Naive B cell (primary cell): ENCODE results near the gene TRIM6. TPM values are rescaled to one million over a fixed set of nuclear protein-coding genes. Genes with fewer than 3 reads are reported as not detected.

Experiments used
- ATAC-seq, 2 donors: fragments of 150-1000 bp; cut with Tn5 transposase; 2 replicates each; pipeline ENCODE4 v1.10.0; 2021; ENCODE audit warnings: low read depth in 2 of 2, mild to moderate bottlenecking in 2 of 2, moderate library complexity in 2 of 2
- DNase-seq: peaks from one replicate; pipeline ENCODE4 v3.0.0; 2022
- H3K27ac Mint-ChIP-seq, 6 donors: one replicate each; pipeline ENCODE4 v1.8.0; 2020 to 2022; ENCODE audit warnings: mild to moderate bottlenecking in 6 of 6, mixed read lengths in 6 of 6, moderate library complexity in 5 of 6, inconsistent platforms in 2 of 6
- H3K27me3 Mint-ChIP-seq, 3 donors: one replicate each; pipeline ENCODE4 v1.8.0; 2021 to 2022; ENCODE audit warnings: mixed read lengths in 3 of 3, mild to moderate bottlenecking in 1 of 3
- H3K36me3 Mint-ChIP-seq, 2 donors: one replicate each; pipeline ENCODE4 v1.8.0; 2020 to 2022; ENCODE audit warnings: mixed read lengths in 2 of 2, inconsistent platforms in 1 of 2, mild to moderate bottlenecking in 1 of 2
- H3K4me1 Mint-ChIP-seq, 3 donors: one replicate each; pipeline ENCODE4 v1.8.0; 2020 to 2022; ENCODE audit warnings: mixed read lengths in 3 of 3, inconsistent platforms in 1 of 3, mild to moderate bottlenecking in 1 of 3, moderate library complexity in 1 of 3
- H3K4me3 Mint-ChIP-seq, 8 donors: one replicate each; pipeline ENCODE4 v1.8.0; 2020 to 2022; ENCODE audit warnings: mild to moderate bottlenecking in 8 of 8, mixed read lengths in 8 of 8, moderate library complexity in 8 of 8, inconsistent platforms in 2 of 8
- H3K9me3 Mint-ChIP-seq, 7 donors: one replicate each; pipeline ENCODE4 v1.8.0; 2020 to 2022; ENCODE audit warnings: mixed read lengths in 7 of 7, mild to moderate bottlenecking in 5 of 7, inconsistent platforms in 2 of 7, moderate library complexity in 1 of 7
- polyA plus RNA-seq, 6 donors: library from polyadenylated mRNA; unstranded; fragments of 300-500 nt; fragmentation: Illumina TruSeq; gene quantifications; one replicate each; pipeline ENCODE4 v1.2.3, GENCODE V29; 2021; ENCODE audit warnings: low read depth in 6 of 6

TRIM6 gene, protein sequence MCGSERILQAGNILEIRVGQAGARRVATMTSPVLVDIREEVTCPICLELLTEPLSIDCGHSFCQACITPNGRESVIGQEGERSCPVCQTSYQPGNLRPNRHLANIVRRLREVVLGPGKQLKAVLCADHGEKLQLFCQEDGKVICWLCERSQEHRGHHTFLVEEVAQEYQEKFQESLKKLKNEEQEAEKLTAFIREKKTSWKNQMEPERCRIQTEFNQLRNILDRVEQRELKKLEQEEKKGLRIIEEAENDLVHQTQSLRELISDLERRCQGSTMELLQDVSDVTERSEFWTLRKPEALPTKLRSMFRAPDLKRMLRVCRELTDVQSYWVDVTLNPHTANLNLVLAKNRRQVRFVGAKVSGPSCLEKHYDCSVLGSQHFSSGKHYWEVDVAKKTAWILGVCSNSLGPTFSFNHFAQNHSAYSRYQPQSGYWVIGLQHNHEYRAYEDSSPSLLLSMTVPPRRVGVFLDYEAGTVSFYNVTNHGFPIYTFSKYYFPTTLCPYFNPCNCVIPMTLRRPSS
- polyA plus RNA-seq = under 1 TPM in 1 of 6 donors, not detected in 5; 0.22 TPM

DNA sequence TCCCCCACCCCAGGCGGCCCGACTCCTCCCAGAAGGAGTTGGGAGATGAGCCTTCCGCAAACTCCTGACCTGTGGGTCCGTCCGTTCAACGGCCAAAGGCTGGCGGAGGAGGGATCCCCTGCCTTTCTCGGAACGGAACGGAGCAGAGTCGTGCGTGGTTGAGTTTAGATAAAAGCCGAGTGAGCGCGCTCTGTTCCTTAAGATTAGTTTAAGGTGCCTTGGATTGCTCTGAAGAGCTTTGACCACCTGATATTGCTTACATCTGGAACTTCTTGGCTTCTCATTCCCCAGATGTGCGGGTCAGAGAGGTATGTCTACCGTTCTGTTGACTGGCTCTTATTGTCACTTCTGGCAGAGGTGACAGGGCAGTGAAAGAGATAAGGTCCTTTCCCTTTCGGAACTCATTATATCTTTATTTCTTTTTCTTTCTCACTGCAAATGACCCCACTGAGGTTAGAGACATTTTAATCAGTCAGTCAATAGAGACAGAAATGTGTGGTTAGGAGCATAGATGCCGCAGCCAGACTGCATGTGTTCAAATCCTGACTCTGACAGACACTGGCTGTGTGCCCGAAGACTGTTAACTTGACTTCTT, at the start of gene TRIM6:
Gene TRIM6, plus strand, starts transcription at position 31 of the 595 bp plus-strand sequence. Its CDS starts 261 bp downstream, at position 292.
- no peaks in the 10 kb centered on the region for H3K9me3 Mint-ChIP-seq
- peak within 1 kb of the TSS; percentile 80 to 95 (median 89) for H3K4me3 Mint-ChIP-seq
- H3K27ac Mint-ChIP-seq = peak within 1 kb of the TSS in 4 of 6 donors; percentile 36 to 76 (median 60)
- DNase-seq = no peak
- no peaks in the 10 kb centered on the region for H3K36me3 Mint-ChIP-seq
- peaks cover 12 to 18% (median 13%) of the 10 kb centered on the region in 3 donors for H3K4me1 Mint-ChIP-seq
- no peaks in the 10 kb centered on the region for H3K27me3 Mint-ChIP-seq
- ATAC-seq = peak in 1 of 2 donors; percentile 29

DNA sequence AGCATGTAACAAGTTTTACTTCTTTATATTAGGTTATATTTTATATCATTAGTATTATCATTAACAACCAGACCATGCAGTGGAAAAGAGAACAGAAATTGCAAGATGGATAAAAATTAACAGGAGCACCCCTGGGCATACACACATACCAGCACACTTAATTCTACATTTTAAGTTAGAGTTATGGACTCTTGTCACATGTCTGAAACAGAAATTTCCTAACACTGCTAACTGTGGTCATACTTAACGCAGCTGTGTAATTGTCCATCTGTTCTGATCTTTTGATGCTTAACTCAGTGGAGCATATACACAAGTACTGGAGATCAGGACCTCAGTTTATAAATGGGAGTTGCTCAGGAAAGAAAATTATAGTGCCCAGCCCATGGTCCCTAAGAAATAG, 48.5 kb upstream of the TRIM6 start:
- Mint-ChIP-seq H3K27me3 (peaks cover 0 to 10% (median 5%) of the 10 kb centered on the region in 3 donors), H3K9me3 (peaks cover 0 to 11% (median 0%) of the 10 kb centered on the region in 7 donors), H3K4me3 (no peak overlapping the region), H3K27ac (no peak overlapping the region), H3K36me3 (peaks cover 0 to 7% of the 10 kb centered on the region in 2 donors), H3K4me1 (no peaks in the 10 kb centered on the region)
- DNase-seq (no peak), ATAC-seq (no peak)

- no peak for ATAC-seq
- no peak for DNase-seq
- peaks cover 0 to 11% (median 0%) of the 10 kb centered on the region in 7 donors for H3K9me3 Mint-ChIP-seq
- H3K36me3 Mint-ChIP-seq = peaks cover 0 to 7% of the 10 kb centered on the region in 2 donors
- peaks cover 0 to 10% (median 5%) of the 10 kb centered on the region in 3 donors for H3K27me3 Mint-ChIP-seq
- H3K27ac Mint-ChIP-seq = no peak within 1 kb of the TSS
- no peak within 1 kb of the TSS for H3K4me3 Mint-ChIP-seq
- H3K4me1 Mint-ChIP-seq = no peaks in the 10 kb centered on the region
Measured at GRCh38 chr11:5548440-5548839, 48.0 kb upstream of the TRIM6 start, which contains the start of gene OR52H1. Gene OR52H1, minus strand, starts transcription at chr11:5548540. Its CDS starts 3,035 bp downstream, at chr11:5545505.

DNA sequence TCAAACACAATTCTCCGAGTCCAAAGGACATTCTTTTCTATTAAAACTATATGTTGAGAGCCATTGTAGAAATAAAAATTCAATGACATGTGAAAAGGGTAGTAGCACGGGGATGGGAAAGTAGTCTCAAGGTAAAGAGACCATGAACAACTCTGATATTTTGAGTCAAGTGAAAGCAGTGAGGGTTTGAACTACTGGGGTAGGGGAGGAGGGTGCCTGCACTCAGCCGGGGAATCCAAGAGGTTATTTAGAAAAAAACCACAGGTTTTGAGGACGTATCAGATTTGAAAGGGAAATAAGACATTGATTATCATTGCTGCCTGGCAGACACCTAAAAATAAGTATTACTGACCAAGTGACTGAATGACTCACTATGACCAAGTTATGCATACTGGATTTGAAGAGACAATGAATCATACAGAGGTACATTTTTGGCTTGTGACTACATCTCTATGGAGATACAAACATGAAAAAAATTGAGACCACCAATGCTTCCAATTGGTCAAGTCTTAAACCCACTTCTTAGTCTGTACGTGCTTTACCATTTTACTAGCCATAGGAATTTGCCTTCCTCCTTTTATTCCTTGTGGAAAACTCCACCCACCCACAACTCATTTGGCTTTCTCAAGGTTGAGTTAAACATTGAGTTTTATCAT, 45.9 kb upstream of the TRIM6 start:
- Mint-ChIP-seq H3K4me3 (no peak overlapping the region), H3K4me1 (peaks cover 0 to 4% (median 2%) of the 10 kb centered on the region in 3 donors), H3K9me3 (peaks cover 0 to 11% (median 0%) of the 10 kb centered on the region in 7 donors), H3K27me3 (peaks cover 4 to 18% (median 11%) of the 10 kb centered on the region in 3 donors), H3K36me3 (peaks cover 0 to 7% of the 10 kb centered on the region in 2 donors), H3K27ac (no peak overlapping the region)
- no peak for DNase-seq
- ATAC-seq = no peak

GRCh38 chr11:5553343-5553742, 43.1 kb upstream of the TRIM6 start:
- peaks cover 0 to 4% (median 2%) of the 10 kb centered on the region in 3 donors for H3K4me1 Mint-ChIP-seq
- H3K9me3 Mint-ChIP-seq = peaks cover 0 to 11% (median 0%) of the 10 kb centered on the region in 7 donors
- peaks cover 0 to 7% of the 10 kb centered on the region in 2 donors for H3K36me3 Mint-ChIP-seq
- DNase-seq (no peak), ATAC-seq (no peak)
- H3K27me3 Mint-ChIP-seq = peaks cover 4 to 26% (median 11%) of the 10 kb centered on the region in 3 donors
- no peak overlapping the region for H3K27ac Mint-ChIP-seq
- H3K4me3 Mint-ChIP-seq = no peak overlapping the region

- H3K27ac Mint-ChIP-seq = no peak overlapping the region
- DNase-seq (no peak), ATAC-seq (no peak)
- H3K27me3 Mint-ChIP-seq = peaks cover 4 to 21% (median 8%) of the 10 kb centered on the region in 3 donors
- H3K4me1 Mint-ChIP-seq = peaks cover 0 to 4% (median 2%) of the 10 kb centered on the region in 3 donors
- peaks cover 0 to 4% of the 10 kb centered on the region in 2 donors for H3K36me3 Mint-ChIP-seq
- no peak overlapping the region for H3K4me3 Mint-ChIP-seq
- H3K9me3 Mint-ChIP-seq = no peaks in the 10 kb centered on the region
Measured at GRCh38 chr11:5556596-5557188, 39.7 kb upstream of the TRIM6 start.

GRCh38 chr11:5557751-5558150, 38.7 kb upstream of the TRIM6 start:
- Mint-ChIP-seq H3K4me3 (no peak overlapping the region), H3K27ac (no peak overlapping the region), H3K27me3 (peaks cover 4 to 17% (median 6%) of the 10 kb centered on the region in 3 donors), H3K4me1 (peaks cover 0 to 4% (median 2%) of the 10 kb centered on the region in 3 donors), H3K9me3 (no peaks in the 10 kb centered on the region), H3K36me3 (no peaks in the 10 kb centered on the region)
- DNase-seq (no peak), ATAC-seq (no peak)

- no peaks in the 10 kb centered on the region for H3K4me1 Mint-ChIP-seq
- peaks cover 0 to 5% of the 10 kb centered on the region in 2 donors for H3K36me3 Mint-ChIP-seq
- H3K27me3 Mint-ChIP-seq = no peaks in the 10 kb centered on the region
- peaks cover 0 to 5% (median 0%) of the 10 kb centered on the region in 7 donors for H3K9me3 Mint-ChIP-seq
- peak overlapping the region in 1 of 6 donors; percentile 5 for H3K27ac Mint-ChIP-seq
- no peak for ATAC-seq
- H3K4me3 Mint-ChIP-seq = no peak overlapping the region
- DNase-seq = no peak
Measured at GRCh38 chr11:5564259-5565019, 32.0 kb upstream of the TRIM6 start.

DNA sequence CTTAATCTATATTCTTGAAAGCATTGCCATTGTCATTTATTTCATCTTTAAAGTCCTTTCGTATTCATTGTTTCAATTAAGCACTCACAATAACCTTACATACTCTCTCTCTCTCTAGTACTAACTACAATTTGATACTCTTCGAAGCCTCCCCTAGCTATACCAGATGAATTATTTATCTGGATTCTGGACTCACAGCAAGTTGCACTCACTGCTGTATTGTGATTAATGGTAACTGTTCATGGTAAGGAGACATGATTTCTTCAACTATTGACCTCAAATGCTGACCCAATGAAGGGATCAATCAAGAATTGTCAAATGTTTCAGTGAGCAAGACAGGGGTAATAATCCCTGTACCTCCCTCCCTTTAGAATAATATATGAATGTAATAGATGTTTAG, 21.8 kb upstream of the TRIM6 start:
- Mint-ChIP-seq H3K27ac (no peak overlapping the region), H3K4me3 (no peak overlapping the region), H3K9me3 (no peaks in the 10 kb centered on the region), H3K27me3 (peaks cover 0 to 9% (median 0%) of the 10 kb centered on the region in 3 donors), H3K36me3 (no peaks in the 10 kb centered on the region), H3K4me1 (no peaks in the 10 kb centered on the region)
- ATAC-seq (no peak), DNase-seq (no peak)

- Mint-ChIP-seq H3K27me3 (peaks cover 0 to 9% (median 0%) of the 10 kb centered on the region in 3 donors), H3K9me3 (no peaks in the 10 kb centered on the region), H3K4me3 (no peak overlapping the region), H3K4me1 (no peaks in the 10 kb centered on the region), H3K36me3 (no peaks in the 10 kb centered on the region), H3K27ac (no peak overlapping the region)
- ATAC-seq (no peak), DNase-seq (no peak)
Measured at GRCh38 chr11:5575152-5575551, 21.3 kb upstream of the TRIM6 start.

DNA sequence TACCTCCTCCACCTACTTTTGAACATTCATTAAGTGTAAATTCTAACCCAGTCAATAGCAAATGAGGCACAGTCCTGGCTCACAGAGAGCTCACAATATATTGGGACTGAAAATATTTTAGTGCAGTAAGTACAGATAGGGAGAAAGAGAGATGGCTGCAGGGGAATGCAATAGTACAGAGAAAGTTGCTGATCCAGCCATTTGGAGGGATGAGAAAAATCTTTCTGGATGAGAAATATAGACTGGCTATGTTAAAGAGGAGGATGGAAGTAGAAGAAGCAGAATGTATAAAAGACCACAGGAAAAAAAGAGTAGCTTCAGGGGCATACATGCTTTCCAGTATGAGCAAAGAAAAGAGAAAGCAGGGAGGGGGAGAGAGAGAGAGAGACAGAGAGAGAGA, 19.3 kb upstream of the TRIM6 start:
- no peak overlapping the region for H3K27ac Mint-ChIP-seq

DNA sequence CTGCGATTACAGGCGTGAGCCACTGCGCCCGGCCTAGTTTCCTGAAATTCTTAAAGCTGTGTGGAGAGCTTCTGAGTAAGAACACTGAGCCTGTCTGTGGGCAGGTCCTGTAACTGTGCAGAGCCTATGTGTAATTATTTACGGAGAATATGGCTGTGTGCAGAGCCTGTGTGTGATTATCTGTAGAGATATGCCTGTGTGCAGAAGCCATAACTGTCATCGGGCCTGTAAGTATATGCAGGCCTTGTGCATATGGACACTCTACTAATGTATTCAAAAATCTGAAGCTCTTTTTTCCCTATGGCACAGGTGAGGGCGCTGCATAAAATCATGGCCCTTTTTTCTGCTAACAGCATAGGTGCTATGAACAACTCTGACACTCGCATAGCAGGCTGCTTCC, 15.9 kb upstream of the TRIM6 start, which contains the start of gene OR52B6:
Gene OR52B6, plus strand, starts transcription at position 301 of the 400 bp plus-strand sequence. Its CDS starts 0 bp downstream, at position 301.
- no peak within 1 kb of the TSS for H3K4me3 Mint-ChIP-seq
- no peak within 1 kb of the TSS for H3K27ac Mint-ChIP-seq
- H3K36me3 Mint-ChIP-seq = no peaks in the 10 kb centered on the region
- ATAC-seq = no peak
- peaks cover 0 to 7% (median 4%) of the 10 kb centered on the region in 7 donors for H3K9me3 Mint-ChIP-seq
- no peaks in the 10 kb centered on the region for H3K4me1 Mint-ChIP-seq
- no peak for DNase-seq
- no peaks in the 10 kb centered on the region for H3K27me3 Mint-ChIP-seq

More for the DNA sequence above, 19.3 kb upstream of the TRIM6 start:
- Mint-ChIP-seq H3K4me1 (no peaks in the 10 kb centered on the region), H3K36me3 (no peaks in the 10 kb centered on the region), H3K4me3 (no peak overlapping the region), H3K27me3 (no peaks in the 10 kb centered on the region), H3K9me3 (no peaks in the 10 kb centered on the region)
- no peak for DNase-seq
- ATAC-seq = no peak
